Hematopoietic multipotent progenitor cell treated with erythropoietin and hydrocortisone succinate and interleukin-3 and kit ligand, for 6 days (in vitro differentiated cells): ENCODE data around the gene XAGE2.
"Not testable (repeated sequence)": the region's sequence is repeated elsewhere in the genome, so short reads cannot be mapped to it uniquely, and the experiment has no call there.

ENCODE experiments used
- DNase-seq: peaks from one replicate; pipeline ENCODE4 v3.0.0-alpha.2; 2015

The XAGE2 gene, protein sequence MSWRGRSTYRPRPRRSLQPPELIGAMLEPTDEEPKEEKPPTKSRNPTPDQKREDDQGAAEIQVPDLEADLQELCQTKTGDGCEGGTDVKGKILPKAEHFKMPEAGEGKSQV

GRCh38 chrX:52368368-52369055 is at the start of gene XAGE2:
XAGE2 (plus strand) TSS chrX:52369021; CDS start chrX:52370015, 994 bp downstream.
- DNase-seq = no peak

GRCh38 chrX:52337410-52337809 is 31.4 kb upstream of the XAGE2 start:
- no peak for DNase-seq

DNA sequence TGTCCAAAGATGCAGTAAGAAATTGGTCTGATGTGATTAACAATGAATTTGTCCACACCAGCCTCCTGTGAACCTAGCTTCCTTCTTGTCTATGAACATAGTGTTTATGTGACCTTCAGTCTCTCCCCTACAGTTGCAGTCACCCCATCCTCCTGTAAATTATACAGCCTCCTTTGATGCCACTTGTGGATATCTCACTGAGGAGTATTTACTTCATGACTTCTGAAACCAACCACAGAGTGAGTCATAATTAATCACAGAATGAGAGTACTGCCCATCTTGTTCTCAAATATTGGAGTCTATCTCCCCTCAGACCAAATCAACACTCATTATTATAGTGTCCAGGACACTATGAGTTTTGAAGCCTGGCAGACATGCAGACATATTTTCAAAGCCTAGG is 27.3 kb upstream of the XAGE2 start:
- no peak for DNase-seq

GRCh38 chrX:52343131-52343530 is 25.7 kb upstream of the XAGE2 start:
- not testable (repeated sequence) for DNase-seq

GRCh38 chrX:52345402-52345801 is 23.4 kb upstream of the XAGE2 start:
- DNase-seq = peak; percentile 68

DNA sequence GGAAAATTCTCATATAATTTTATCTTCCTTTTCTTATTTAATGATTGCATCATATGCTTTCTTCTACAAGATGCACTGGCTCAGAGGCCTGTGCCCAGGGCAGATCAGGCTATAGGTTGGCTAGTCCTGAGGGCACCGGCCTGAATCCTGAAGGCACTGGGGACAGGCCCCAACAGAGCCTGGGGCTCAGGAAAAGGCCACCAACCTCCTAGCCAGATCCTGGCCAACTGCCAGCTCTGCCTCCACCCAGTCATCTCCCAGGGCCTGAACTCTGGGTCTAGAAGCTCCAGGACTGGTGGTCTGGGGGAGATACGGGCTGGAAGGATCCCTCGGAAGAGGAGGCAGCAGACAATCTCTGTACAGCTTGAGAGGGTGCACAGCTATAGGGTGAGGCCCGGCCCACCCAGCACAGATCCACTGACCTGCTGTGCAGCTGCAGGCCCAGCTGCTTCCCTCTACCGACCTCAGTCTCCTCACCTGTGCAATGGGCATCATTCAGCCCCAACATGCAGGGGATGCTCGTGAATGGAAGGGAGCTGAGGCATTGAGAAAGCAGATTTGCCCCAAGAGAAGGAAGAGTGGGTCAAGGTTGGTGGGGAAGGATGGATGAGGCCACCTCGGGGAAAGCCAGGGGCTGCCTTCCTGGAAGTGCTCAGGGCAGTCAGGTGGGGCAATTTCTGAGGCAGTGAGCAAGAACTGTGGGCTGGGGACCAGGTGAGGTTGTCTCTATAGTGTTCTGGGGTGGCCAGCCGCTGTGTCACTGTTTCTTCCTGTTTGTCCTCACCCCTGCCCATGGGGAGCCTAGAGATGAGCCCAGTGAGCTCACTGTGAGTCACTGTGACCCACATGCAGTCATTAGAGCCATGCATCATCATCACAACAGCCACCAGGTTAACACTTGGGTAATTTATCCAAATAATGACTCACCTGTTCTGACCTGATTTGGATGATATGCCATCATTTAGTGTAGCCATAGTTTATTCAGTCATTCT is 22.4 kb upstream of the XAGE2 start:
- DNase-seq = peak; percentile 31

DNA sequence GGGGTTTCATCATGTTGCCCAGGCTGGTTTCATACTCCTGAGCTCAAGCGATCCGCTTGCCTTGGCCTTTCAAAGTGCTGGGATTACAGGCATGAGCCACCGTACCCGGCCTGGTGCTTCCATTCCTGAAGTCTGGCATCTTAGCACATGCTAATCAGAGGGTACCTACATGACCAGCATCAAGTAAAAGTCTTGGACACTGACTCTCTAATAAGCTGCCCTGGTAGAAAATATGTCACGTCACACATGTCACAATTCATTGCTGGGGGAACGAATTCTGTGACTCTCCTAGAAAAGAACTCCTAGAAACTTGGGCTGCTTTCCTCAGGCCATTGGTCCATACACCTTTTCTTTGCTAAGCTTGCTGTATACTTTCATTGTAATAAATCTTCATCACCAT is 19.1 kb upstream of the XAGE2 start:
- no peak for DNase-seq

DNA sequence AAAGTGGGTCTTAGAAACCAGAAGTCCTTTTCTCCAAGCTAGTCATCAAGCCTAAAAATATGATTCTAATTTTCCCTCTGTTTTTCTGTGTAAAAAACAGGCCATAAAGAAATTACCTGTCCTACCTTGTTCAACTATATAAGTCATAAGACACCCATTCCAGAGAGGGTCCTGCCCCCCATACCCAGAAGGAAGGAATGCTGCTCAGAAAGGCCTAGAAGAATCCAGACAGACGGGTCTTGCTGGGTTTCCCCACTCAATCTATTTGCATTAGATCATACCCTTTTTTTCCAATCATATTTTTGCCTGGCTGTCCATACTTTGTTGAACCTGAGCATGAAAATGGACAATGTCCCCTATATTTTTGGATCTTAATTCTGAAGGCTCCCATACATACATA is 16.3 kb upstream of the XAGE2 start:
- no peak for DNase-seq

DNA sequence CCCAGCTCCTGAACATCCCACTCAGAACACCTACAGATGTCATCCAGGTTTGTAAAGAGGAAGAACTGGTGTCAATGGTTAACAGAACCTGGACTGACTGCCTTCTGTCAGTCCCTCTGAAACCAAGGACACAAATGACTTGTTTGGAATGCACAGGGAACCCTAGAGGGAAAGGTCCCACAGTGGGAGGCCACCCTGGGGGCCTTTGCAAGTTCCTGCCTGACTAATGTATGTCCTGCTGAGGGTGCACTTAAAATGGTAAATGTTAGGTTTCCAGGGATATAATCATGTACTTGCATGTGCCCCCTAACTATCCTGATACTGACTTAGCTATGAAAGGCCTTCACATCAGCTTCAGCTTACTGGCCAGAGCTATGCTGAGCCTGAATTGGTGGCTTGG is 15.0 kb upstream of the XAGE2 start:
- no peak for DNase-seq

DNA sequence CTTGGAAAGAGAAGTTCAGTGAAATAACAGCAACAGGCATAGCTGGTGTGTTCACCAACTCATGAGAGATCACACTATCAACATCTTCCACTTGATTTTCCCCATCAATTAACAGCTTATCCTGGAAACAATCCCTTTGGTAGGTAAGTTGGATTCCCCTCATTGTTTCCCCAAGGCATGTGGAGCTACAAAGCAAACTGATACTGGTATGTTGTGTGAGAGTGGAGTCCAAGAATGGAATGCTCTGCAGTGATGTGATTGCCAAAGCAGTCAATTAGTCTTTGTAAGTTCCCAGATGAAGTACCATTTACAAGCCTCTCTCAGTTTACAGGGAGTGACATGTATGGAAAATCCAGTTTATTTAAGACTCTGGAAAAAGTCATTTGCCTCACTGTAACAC is 13.7 kb upstream of the XAGE2 start:
- DNase-seq = no peak

- DNase-seq = peak; percentile 80
Observed at GRCh38 chrX:52359614-52360232, 9.1 kb upstream of the XAGE2 start.

DNA sequence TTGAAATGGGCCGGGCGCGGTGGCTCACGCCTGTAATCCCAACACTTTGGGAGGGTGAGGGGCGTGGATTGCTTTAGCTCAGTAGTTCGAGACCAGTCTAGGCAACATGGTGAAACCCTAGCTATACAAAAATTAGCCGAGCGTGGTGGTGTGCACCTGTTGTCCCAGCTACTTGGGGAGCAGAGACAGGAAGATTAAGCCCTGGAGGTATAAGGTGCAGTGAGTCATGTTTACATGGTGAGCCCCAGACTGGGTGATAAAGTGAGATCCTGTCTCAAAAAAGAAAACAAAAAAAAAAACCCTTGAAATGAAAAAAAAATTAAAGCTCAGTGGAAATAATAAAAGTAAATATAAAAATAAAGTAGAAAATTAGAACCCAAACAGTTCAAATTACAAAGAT is 6.9 kb upstream of the XAGE2 start:
- DNase-seq = peak; percentile 13

GRCh38 chrX:52363247-52363883 is 5.5 kb upstream of the XAGE2 start:
- DNase-seq = peak; percentile 95

DNA sequence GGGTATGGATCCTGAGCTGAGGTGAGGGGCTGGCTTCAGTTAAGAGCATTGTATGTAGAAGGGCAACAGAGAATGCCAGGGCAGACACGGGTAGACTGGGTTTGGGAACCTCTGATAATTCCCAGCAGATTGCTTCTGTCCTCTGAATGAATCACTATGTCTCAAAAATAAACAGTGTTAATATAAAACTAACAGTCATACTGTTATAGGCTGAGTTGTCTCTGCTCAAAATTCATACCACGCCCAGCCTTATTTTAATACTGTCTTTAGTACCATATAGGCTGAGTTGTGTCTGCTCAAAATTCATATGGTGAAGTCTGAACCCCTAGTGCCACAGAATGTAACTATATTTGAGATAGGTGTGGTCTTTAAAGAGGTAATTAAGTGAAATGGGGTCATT is 10.0 kb downstream of the XAGE2 start:
- no peak for DNase-seq

GRCh38 chrX:52380993-52381392 is 12.2 kb downstream of the XAGE2 start:
- no peak for DNase-seq

- DNase-seq = no peak
Observed at GRCh38 chrX:52410439-52411394, 41.9 kb downstream of the XAGE2 start.

GRCh38 chrX:52415304-52415703 is 46.5 kb downstream of the XAGE2 start:
- DNase-seq = no peak

DNA sequence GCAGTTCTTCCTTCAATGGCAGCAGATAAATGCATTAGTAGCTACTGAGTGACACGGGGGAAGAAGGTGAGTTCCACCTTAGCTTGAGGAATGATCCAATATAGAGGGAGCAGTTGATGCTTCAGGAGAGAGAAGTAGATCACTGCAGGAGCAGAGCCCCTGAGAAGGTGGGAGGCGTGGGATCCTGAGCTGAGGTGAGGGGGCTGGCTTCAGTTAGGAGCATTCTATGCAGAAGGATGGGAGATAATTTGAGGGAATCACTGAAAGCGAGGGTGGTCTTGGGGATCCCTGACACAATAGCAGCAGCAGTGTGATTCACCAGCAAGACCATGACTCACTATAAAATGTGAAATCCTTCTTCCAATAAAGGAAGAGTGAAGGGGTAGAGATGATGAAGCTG is 48.0 kb downstream of the XAGE2 start:
- no peak for DNase-seq

- no peak for DNase-seq
Observed at GRCh38 chrX:52420824-52421443, 52.1 kb downstream of the XAGE2 start.

DNA sequence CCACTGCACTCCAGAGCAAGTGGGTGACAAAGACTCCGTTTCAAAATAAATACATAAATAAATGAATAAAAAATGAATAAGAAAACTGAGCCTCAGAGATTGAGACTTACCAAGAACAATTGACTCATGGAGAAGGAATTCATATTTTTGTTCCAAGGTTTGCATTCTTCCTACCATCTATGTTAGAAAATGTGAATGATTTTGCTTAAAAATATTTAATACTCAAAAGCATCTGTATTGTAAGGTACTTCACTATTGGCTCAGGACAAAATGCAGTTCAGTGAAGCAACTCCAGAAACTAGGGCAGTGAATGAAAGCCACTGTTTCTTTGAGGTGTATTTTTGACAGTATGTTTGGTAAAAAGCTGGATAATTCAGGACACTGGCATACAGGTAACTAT is 54.1 kb downstream of the XAGE2 start:
- DNase-seq = no peak

GRCh38 chrX:52424656-52425055 is 55.8 kb downstream of the XAGE2 start:
- DNase-seq = no peak
